H1 (cell line): ENCODE results near the gene ACYP2. TPM values are rescaled to one million over a fixed set of nuclear protein-coding genes. Genes with fewer than 3 reads are reported as not detected.

Experiments used
- CTCF ChIA-PET: fragments of 300-600 bp; sonication (Branson Sonifier 250); formaldehyde crosslinking; loops from one replicate; lab custom pipeline; 2021; ENCODE audit not compliant: partially characterized antibody; lab: Charles Lee
- POLR2A ChIA-PET: fragments of 300-600 bp; sonication (Branson Sonifier 250); formaldehyde crosslinking; loops from one replicate; lab custom pipeline; 2021; ENCODE audit warnings: inconsistent platforms; ENCODE audit not compliant: partially characterized antibody; lab: Charles Lee
- DNase-seq, 2 experiments: peaks; one replicate each; pipeline versions ENCODE4 v3.0.0 to v3.0.0-alpha.2; 2010 to 2022; ENCODE audit warnings: low spot score in 2 of 2, low read depth in 1 of 2, mixed read lengths in 1 of 2
- FAIRE-seq: peaks from 2 replicates; lab custom pipeline; 2011; peaks lifted over from hg19 to GRCh38; lab: Jason Lieb, UNC
- H2AFZ ChIP-seq: 2 replicates; pipeline ENCODE4 v1.8.1; 2012; ENCODE audit warnings: low read length, inconsistent platforms
- H2AK5ac ChIP-seq: 2 replicates; pipeline ENCODE4 v1.6.1; 2013; ENCODE audit warnings: low read depth, low read length
- H2BK120ac ChIP-seq: replicated peaks from 2 replicates; pipeline ENCODE3; 2013; ENCODE audit warnings: low read depth, low read length, inconsistent platforms
- H2BK12ac ChIP-seq: 2 replicates; pipeline ENCODE4 v1.6.1; 2013; ENCODE audit warnings: low read depth, low read length
- H2BK15ac ChIP-seq: 2 replicates; pipeline ENCODE4 v1.6.1; 2013; ENCODE audit warnings: low read length
- H2BK20ac ChIP-seq: 2 replicates; pipeline ENCODE4 v1.6.1; 2013; ENCODE audit warnings: low read length
- H2BK5ac ChIP-seq: 2 replicates; pipeline ENCODE4 v1.6.1; 2013; ENCODE audit warnings: low read depth, low read length
- H3K14ac ChIP-seq: 2 replicates; pipeline ENCODE4 v1.6.1; 2013; ENCODE audit warnings: inconsistent platforms; ENCODE audit not compliant: insufficient read length
- H3K18ac ChIP-seq: 2 replicates; pipeline ENCODE4 v1.6.1; 2013; ENCODE audit warnings: low read length; ENCODE audit errors: extremely low read depth
- H3K23ac ChIP-seq: 2 replicates; pipeline ENCODE4 v1.6.1; 2013; ENCODE audit warnings: inconsistent platforms; ENCODE audit not compliant: insufficient read length
- H3K23me2 ChIP-seq: 2 replicates; pipeline ENCODE4 v1.6.1; 2013; ENCODE audit warnings: low read depth, low read length
- H3K27ac ChIP-seq: 2 replicates; pipeline ENCODE4 v1.6.1; 2011; ENCODE audit warnings: low read depth, low read length, inconsistent platforms
- H3K27me3 ChIP-seq, 4 experiments: replicated peaks in 1 of 4; 1 replicate in 1 of 4; 2 replicates in 3 of 4; pipeline versions ENCODE4 v1.6.1 to v1.8.1; 2011 to 2013; ENCODE audit warnings: low read length in 3 of 4, mild to moderate bottlenecking in 3 of 4, inconsistent platforms in 2 of 4, mixed read lengths in 2 of 4, moderate library complexity in 1 of 4; ENCODE audit not compliant: control insufficient read depth in 3 of 4, insufficient read depth in 3 of 4; ENCODE audit errors: extremely low read depth in 1 of 4
- H3K36me3 ChIP-seq, 4 experiments: 2 replicates each; pipeline versions ENCODE4 v1.6.1 to v1.8.1; 2011 to 2013; ENCODE audit warnings: mild to moderate bottlenecking in 4 of 4, low read length in 3 of 4, moderate library complexity in 2 of 4, control low read depth in 1 of 4, inconsistent platforms in 1 of 4; ENCODE audit not compliant: insufficient read depth in 4 of 4, control insufficient read depth in 2 of 4
- H3K4ac ChIP-seq: replicated peaks from 2 replicates; pipeline ENCODE3; 2013; ENCODE audit warnings: low read length, low read depth, mixed read lengths, inconsistent platforms; ENCODE audit not compliant: insufficient read length
- H3K4me1 ChIP-seq, 4 experiments: replicated peaks in 1 of 4; 1 replicate in 1 of 4; 2 replicates in 3 of 4; pipeline versions ENCODE4 v1.6.1 to v1.8.1; 2011 to 2013; ENCODE audit warnings: low read length in 3 of 4, inconsistent platforms in 2 of 4, mixed read lengths in 1 of 4; ENCODE audit not compliant: insufficient read depth in 4 of 4, control insufficient read depth in 3 of 4
- H3K4me2 ChIP-seq, 2 experiments: 2 replicates each; pipeline versions ENCODE4 v1.6.1 to v1.8.1; 2011 to 2013; ENCODE audit warnings: low read depth in 2 of 2, low read length in 2 of 2, control low read depth in 1 of 2, inconsistent platforms in 1 of 2, mild to moderate bottlenecking in 1 of 2; ENCODE audit not compliant: insufficient read depth in 1 of 2
- H3K4me3 ChIP-seq, 4 experiments: fragments of 200-600, 300-600 bp in 1 of 4; sonication (generic), shearing (Covaris generic), sonication (Bioruptor Twin) in 1 of 4; 2 replicates each; pipeline versions ENCODE4 v1.5.1 to v1.8.1; 2011 to 2016; ENCODE audit warnings: low read length in 4 of 4, low read depth in 3 of 4, control low read depth in 2 of 4, inconsistent platforms in 2 of 4, mild to moderate bottlenecking in 2 of 4, mixed read lengths in 1 of 4, moderate library complexity in 1 of 4; ENCODE audit not compliant: insufficient read depth in 2 of 4; ENCODE audit errors: extremely low read depth in 1 of 4
- H3K56ac ChIP-seq: replicated peaks from 2 replicates; pipeline ENCODE3; 2013; ENCODE audit warnings: low read depth, mild to moderate bottlenecking, mixed read lengths, low read length, inconsistent platforms; ENCODE audit not compliant: insufficient read length
- H3K79me1 ChIP-seq: 2 replicates; pipeline ENCODE4 v1.6.1; 2013; ENCODE audit warnings: low read depth, low read length, control low read depth
- H3K79me2 ChIP-seq, 2 experiments: 2 replicates each; pipeline versions ENCODE4 v1.6.1 to v1.8.1; 2012 to 2013; ENCODE audit warnings: low read length in 2 of 2, mild to moderate bottlenecking in 2 of 2, inconsistent platforms in 1 of 2; ENCODE audit not compliant: insufficient read depth in 2 of 2, control insufficient read depth in 1 of 2
- H3K9ac ChIP-seq, 4 experiments: replicated peaks in 1 of 4; 1 replicate in 1 of 4; 2 replicates in 3 of 4; pipeline versions ENCODE4 v1.6.1 to v1.8.1; 2011 to 2013; ENCODE audit warnings: low read depth in 3 of 4, low read length in 3 of 4, control low read depth in 2 of 4, mild to moderate bottlenecking in 2 of 4, moderate library complexity in 2 of 4, inconsistent platforms in 1 of 4; ENCODE audit errors: extremely low read depth in 1 of 4
- H3K9me3 ChIP-seq, 2 experiments: 2 replicates each; pipeline versions ENCODE4 v1.6.1 to v1.8.1; 2012 to 2013; ENCODE audit warnings: mild to moderate bottlenecking in 2 of 2, moderate library complexity in 2 of 2, control low read depth in 1 of 2, inconsistent platforms in 1 of 2, low read depth in 1 of 2, low read length in 1 of 2, mixed read lengths in 1 of 2; ENCODE audit not compliant: insufficient read depth in 2 of 2
- H4K20me1 ChIP-seq, 2 experiments: replicated peaks in 1 of 2; 2 replicates each; pipeline versions ENCODE3 to v1.8.1; 2011 to 2013; ENCODE audit warnings: inconsistent platforms in 2 of 2, low read length in 2 of 2, mild to moderate bottlenecking in 1 of 2; ENCODE audit not compliant: insufficient read depth in 2 of 2, control insufficient read depth in 1 of 2
- H4K5ac ChIP-seq: 2 replicates; pipeline ENCODE4 v1.6.1; 2013; ENCODE audit warnings: low read length, low read depth, mixed read lengths, inconsistent platforms; ENCODE audit not compliant: insufficient read length
- H4K8ac ChIP-seq: 2 replicates; pipeline ENCODE4 v1.8.0; 2013; ENCODE audit warnings: mild to moderate bottlenecking, moderate library complexity, low read length, inconsistent platforms; ENCODE audit not compliant: insufficient read depth; ENCODE audit errors: extremely low read depth
- H4K91ac ChIP-seq: replicated peaks from 2 replicates; pipeline ENCODE3; 2013; ENCODE audit warnings: low read length, mixed read lengths, inconsistent platforms; ENCODE audit not compliant: insufficient read length
- HDAC2 ChIP-seq, 2 experiments: fragments of 300-600 bp in 1 of 2; sonication (generic) in 1 of 2; IDR thresholded peaks; 2 replicates each; pipeline ENCODE4 v1.6.1; 2011 to 2012; ENCODE audit warnings: low read depth in 2 of 2, low read length in 2 of 2, mild to moderate bottlenecking in 2 of 2, moderate library complexity in 2 of 2, borderline replicate concordance in 1 of 2, inconsistent platforms in 1 of 2
- KDM1A ChIP-seq: fragments of 200-600, 300-600 bp; sonication (generic); IDR thresholded peaks from 2 replicates; pipeline ENCODE4 v1.7.1; 2016; ENCODE audit warnings: mild to moderate bottlenecking, low read length, borderline replicate concordance
- SIRT6 ChIP-seq: IDR thresholded peaks from one replicate; pipeline ENCODE4 v1.7.1; 2012; ENCODE audit warnings: low read length, inconsistent platforms
- WGBS, 2 experiments: shearing (Covaris generic) in 1 of 2; methylation state at CpG; one replicate each; pipeline versions ENCODE4 v1.1.6 to v1.1.7; 2013 to 2015; ENCODE audit warnings: low lambda C conversion rate in 2 of 2, mixed read lengths in 2 of 2, inconsistent platforms in 1 of 2, low coverage in 1 of 2, missing lambda C conversion rate in 1 of 2; ENCODE audit not compliant: insufficient replicate concordance in 2 of 2, insufficient coverage in 1 of 2, insufficient read length in 1 of 2; ENCODE audit errors: extremely low coverage in 1 of 2, missing lambda C conversion rate in 1 of 2; 5-methylcytosine and 5-hydroxymethylcytosine counted together
- polyA plus RNA-seq, 7 experiments: library from polyadenylated mRNA; depleted of rRNA in 3 of 7; stranded (reverse) in 5 of 7; unstranded in 2 of 7; fragments of >200 nt in 5 of 7; fragments of 200-250 nt in 2 of 7; gene quantifications; 1 replicate in 5 of 7; 2 replicates in 1 of 7; 4 replicates in 1 of 7; pipeline versions ENCODE4 v1.2.1 to v1.2.3, GENCODE V29; 2011 to 2013; ENCODE audit warnings: missing spikeins in 2 of 7, mixed read lengths in 2 of 7
- total RNA-seq: library from RNA; stranded (reverse); fragmentation: NEBNext Ultra II Directional; extraction: Animal tissue kit (Norgen Biotek cat#: 25700); gene quantifications from 2 replicates; pipeline ENCODE4 v1.2.1, GENCODE V29; 2021
- TF ChIP-seq, protein P1 (sequence below): IDR thresholded peaks from 2 replicates; pipeline ENCODE4 v1.6.1; 2012; ENCODE audit warnings: inconsistent platforms

ACYP2 gene
- total and polyA plus RNA-seq, 2 of the 8 experiments (the other 6 are each of a cell fraction or from before 2014, with no cell fraction given), result 3.4 to 4.4 TPM

- no peak overlapping the region for H3K4me3 ChIP-seq
- no peak overlapping the region for H2BK120ac ChIP-seq
- no peak overlapping the region for H4K91ac ChIP-seq
- no peak overlapping the region for H2BK5ac ChIP-seq
- H4K5ac ChIP-seq, result no peak overlapping the region
- no peaks in the 10 kb centered on the region for H3K23me2 ChIP-seq
- H2BK12ac ChIP-seq, result no peak overlapping the region
- H3K9ac ChIP-seq, result no peak overlapping the region
- CTCF ChIA-PET, result interaction anchor here (0.7 to 1.4 kb wide), 2 partner anchors 8 to 9 kb away, joined by 3 to 4 read pairs; no protein-coding TSS in a partner anchor
- no peak overlapping the region for H3K14ac ChIP-seq
- H4K20me1 ChIP-seq, result no peaks in the 10 kb centered on the region
- no peaks in the 10 kb centered on the region for H3K79me2 ChIP-seq
- POLR2A ChIA-PET, result no interaction called here
- no peak overlapping the region for H4K8ac ChIP-seq
- no peak overlapping the region for H2BK15ac ChIP-seq
- H3K4me2 ChIP-seq, result no peak overlapping the region
- H3K36me3 ChIP-seq, result no peaks in the 10 kb centered on the region
- WGBS, 2 experiments, result 91% methylated on average over 1 of the region's 1 CpG; no CpG with 5 or more reads in 1 of the 2 experiments
- peak; percentile 36 for FAIRE-seq
- H3K4me1 ChIP-seq, result no peaks in the 10 kb centered on the region
- no peaks in the 10 kb centered on the region for H3K79me1 ChIP-seq
- peak; percentile 69; the same call in 1 of the 2 replicates for TF ChIP-seq KDM1A
- TF ChIP-seq HDAC2 (IDR thresholded peaks at IDR 0.05; ENCODE audit: borderline replicate concordance in 1 of 2, low read depth in 2 of 2, low read length in 2 of 2), result peak in 1 of 2 experiments; percentile 38; a peak in 1 of 4 replicates
- TF ChIP-seq SIRT6, result no peak
- TF ChIP-seq, protein P1, sequence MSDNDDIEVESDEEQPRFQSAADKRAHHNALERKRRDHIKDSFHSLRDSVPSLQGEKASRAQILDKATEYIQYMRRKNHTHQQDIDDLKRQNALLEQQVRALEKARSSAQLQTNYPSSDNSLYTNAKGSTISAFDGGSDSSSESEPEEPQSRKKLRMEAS, result no peak
- H3K23ac ChIP-seq, result no peak overlapping the region
- no peak overlapping the region for H3K56ac ChIP-seq
- H3K27ac ChIP-seq, result no peak overlapping the region
- no peak for DNase-seq
- no peaks in the 10 kb centered on the region for H3K9me3 ChIP-seq
- H2BK20ac ChIP-seq, result no peak overlapping the region
- H2AK5ac ChIP-seq, result no peak overlapping the region
- H3K18ac ChIP-seq, result no peak overlapping the region
- no peak overlapping the region for H3K4ac ChIP-seq
- no peak overlapping the region for H2AFZ ChIP-seq
- no peaks in the 10 kb centered on the region for H3K27me3 ChIP-seq
Observed at GRCh38 chr2:54185105-54185504, 69.7 kb downstream of the ACYP2 start.
